Measurements from ENCODE around the gene LDLRAD4.

The LDLRAD4 gene

GRCh38 chr18:13649397-13650390, 431.1 kb downstream of the LDLRAD4 start:
- Histone ChIP-seq H3K27ac (ENCODE audit: low read length) (0 out of 2 replicates have a peak overlapping the region, but pooled peaks have one; percentile 32), H3K9ac (ENCODE audit: low read depth, low read length) (no peak overlapping the region), H3K4me2 (ENCODE audit: insufficient read depth, low read length) (no peak overlapping the region), H3K4me3 (ENCODE audit: low read depth in 1 of 2, low read length in 2 of 2) (no peak overlapping the region), H3K27me3 (ENCODE audit: insufficient read depth, low read length, poor library complexity) (no peaks in the 10 kb centered on the region), H2AFZ (ENCODE audit: low read depth, low read length) (no peak overlapping the region), H3K4me1 (ENCODE audit: insufficient read depth, low read length) (no peaks in the 10 kb centered on the region), H3K9me3 (ENCODE audit: insufficient read depth, low read length, severe bottlenecking) (no peaks in the 10 kb centered on the region), H3K79me2 (ENCODE audit: insufficient read depth, low read length) (0 out of 2 replicates have a peak, but pooled peaks cover under 1% of the 10 kb centered on the region), H3K36me3 (ENCODE audit: insufficient read depth, low read length) (peaks cover 39% of the 10 kb centered on the region), H4K20me1 (ENCODE audit: insufficient read depth, low read length) (peaks cover 22% of the 10 kb centered on the region)
- ATAC-seq (ENCODE audit: insufficient read depth, low read depth) (peak; percentile 41; the same call in 2 of the 3 replicates), DNase-seq (no peak)
- TF ChIP-seq EZH2 (IDR thresholded peaks at IDR 0.05; ENCODE audit: borderline replicate concordance, low read depth, low read length, severe bottlenecking) (no peak), CTCF (IDR thresholded peaks at IDR 0.05; ENCODE audit: borderline replicate concordance, extremely low read depth, low read length, poor library complexity, severe bottlenecking) (no peak)

DNA sequence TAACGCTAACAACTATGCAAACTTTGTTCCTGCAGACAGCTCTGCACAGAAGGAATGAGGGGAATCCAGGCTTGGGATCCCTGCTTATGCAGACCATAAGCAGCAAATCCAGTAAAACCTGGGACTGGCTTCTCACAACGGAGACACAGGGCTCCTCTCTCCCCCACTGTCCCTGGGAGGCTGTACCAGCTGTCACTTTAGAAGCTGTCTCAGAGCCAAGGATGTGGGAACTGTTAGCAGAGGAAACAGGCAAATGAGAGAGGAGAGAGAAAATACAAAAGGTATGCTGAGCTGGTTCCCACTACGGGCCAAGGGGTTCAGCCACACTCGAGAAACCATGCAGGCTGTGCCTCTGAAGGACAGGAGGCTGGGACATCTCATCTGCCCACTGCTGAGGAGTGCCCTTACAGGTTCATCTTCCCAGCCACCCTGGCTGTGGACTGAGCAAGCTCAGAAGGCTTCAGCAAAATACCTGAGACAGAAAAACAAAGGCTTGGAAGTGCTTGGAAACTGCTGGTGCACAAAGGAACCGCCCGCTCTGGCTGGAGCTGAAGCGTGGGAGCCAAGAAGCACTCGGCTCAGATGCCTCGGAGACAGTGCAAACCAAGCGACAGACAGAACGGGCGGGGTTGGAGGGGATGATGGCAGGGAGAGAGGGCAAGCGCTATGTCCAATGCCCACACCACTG, 435.3 kb downstream of the LDLRAD4 start:
- H3K27ac ChIP-seq (ENCODE audit: low read length): no peak overlapping the region
- no peak overlapping the region for H3K4me2 ChIP-seq (ENCODE audit: insufficient read depth, low read length)
- no peak overlapping the region for H3K9ac ChIP-seq (ENCODE audit: low read depth, low read length)
- no peaks in the 10 kb centered on the region for H3K27me3 ChIP-seq (ENCODE audit: insufficient read depth, low read length, poor library complexity)
- no peaks in the 10 kb centered on the region for H3K4me1 ChIP-seq (ENCODE audit: insufficient read depth, low read length)
- H3K36me3 ChIP-seq (ENCODE audit: insufficient read depth, low read length): no peaks in the 10 kb centered on the region
- ATAC-seq (ENCODE audit: insufficient read depth, low read depth) (peak; percentile 42; the same call in 2 of the 3 replicates), DNase-seq (no peak)
- H3K9me3 ChIP-seq (ENCODE audit: insufficient read depth, low read length, severe bottlenecking): no peaks in the 10 kb centered on the region
- TF ChIP-seq EZH2 (IDR thresholded peaks at IDR 0.05; ENCODE audit: borderline replicate concordance, low read depth, low read length, severe bottlenecking) (no peak), CTCF (IDR thresholded peaks at IDR 0.05; ENCODE audit: borderline replicate concordance, extremely low read depth, low read length, poor library complexity, severe bottlenecking) (no peak)
- no peak overlapping the region for H2AFZ ChIP-seq (ENCODE audit: low read depth, low read length)
- H3K79me2 ChIP-seq (ENCODE audit: insufficient read depth, low read length): no peaks in the 10 kb centered on the region
- H3K4me3 ChIP-seq (ENCODE audit: low read depth in 1 of 2, low read length in 2 of 2): no peak overlapping the region
- no peaks in the 10 kb centered on the region for H4K20me1 ChIP-seq (ENCODE audit: insufficient read depth, low read length)

DNA sequence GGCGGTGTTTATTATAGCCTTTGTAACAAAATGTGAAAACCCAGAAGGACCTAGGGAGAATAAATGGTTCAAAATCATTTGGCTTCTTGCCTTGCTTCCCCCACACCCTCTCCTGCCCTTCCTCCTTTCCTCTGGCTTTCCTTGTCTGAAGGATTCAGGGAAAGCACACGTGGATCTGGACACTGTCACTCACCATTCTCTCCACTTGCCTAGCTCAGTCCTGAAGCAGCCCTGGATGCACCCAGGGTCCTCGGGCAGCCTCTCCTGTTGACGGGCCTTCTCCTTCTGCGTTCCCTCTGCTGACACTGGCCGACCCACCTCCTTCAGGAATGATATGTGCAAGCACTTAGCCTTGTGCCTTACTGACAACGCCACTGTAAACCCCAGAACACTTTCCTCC, 439.4 kb downstream of the LDLRAD4 start:
- TF ChIP-seq CTCF (IDR thresholded peaks at IDR 0.05; ENCODE audit: borderline replicate concordance, extremely low read depth, low read length, poor library complexity, severe bottlenecking) (no peak), EZH2 (IDR thresholded peaks at IDR 0.05; ENCODE audit: borderline replicate concordance, low read depth, low read length, severe bottlenecking) (no peak)
- Histone ChIP-seq H3K79me2 (ENCODE audit: insufficient read depth, low read length) (no peaks in the 10 kb centered on the region), H3K9me3 (ENCODE audit: insufficient read depth, low read length, severe bottlenecking) (no peaks in the 10 kb centered on the region)

More for the DNA sequence above, 439.4 kb downstream of the LDLRAD4 start:
- H3K27me3 ChIP-seq (ENCODE audit: insufficient read depth, low read length, poor library complexity): no peaks in the 10 kb centered on the region
- no peak overlapping the region for H3K4me2 ChIP-seq (ENCODE audit: insufficient read depth, low read length)
- no peak overlapping the region for H2AFZ ChIP-seq (ENCODE audit: low read depth, low read length)
- DNase-seq (no peak), ATAC-seq (ENCODE audit: insufficient read depth, low read depth) (0 out of 3 replicates have a peak, but pooled peaks have one; percentile 29)
- peaks cover 5% of the 10 kb centered on the region for H3K36me3 ChIP-seq (ENCODE audit: insufficient read depth, low read length)
- no peak overlapping the region for H3K27ac ChIP-seq (ENCODE audit: low read length)
- H3K4me1 ChIP-seq (ENCODE audit: insufficient read depth, low read length): no peaks in the 10 kb centered on the region
- no peaks in the 10 kb centered on the region for H4K20me1 ChIP-seq (ENCODE audit: insufficient read depth, low read length)
- H3K4me3 ChIP-seq (ENCODE audit: low read depth in 1 of 2, low read length in 2 of 2): no peak overlapping the region
- H3K9ac ChIP-seq (ENCODE audit: low read depth, low read length): no peak overlapping the region

All from DND-41 (cell line).